Right lobe of liver (tissue), 6 donors: ENCODE data around the gene KMT5C. TPM values are rescaled to one million over a fixed set of nuclear protein-coding genes. Genes with fewer than 3 reads are reported as not detected.

ENCODE experiments used
- ATAC-seq, 4 donors: fragments of 200-7000 bp; cut with Tn5 transposase; one replicate each; pipeline ENCODE4 v1.9.1; 2020; ENCODE audit warnings: mild to moderate bottlenecking in 4 of 4, moderate library complexity in 4 of 4
- DNase-seq, 3 donors: peaks; one replicate each; pipeline ENCODE4 v3.0.0-alpha.2; 2020
- H3K27ac ChIP-seq, 3 donors: fragments of 200-600 bp; one replicate each; pipeline ENCODE4 v1.8.0; 2022
- H3K27me3 ChIP-seq, 2 donors: fragments of 200-600 bp; one replicate each; pipeline ENCODE4 v1.8.0; 2022
- H3K36me3 ChIP-seq, 4 donors: fragments of 200-600 bp; sonication (generic) in 1 of 4; one replicate each; pipeline versions ENCODE4 v1.5.1 to v1.8.0; 2017 to 2022; ENCODE audit warnings: control low read depth in 1 of 4
- H3K4me1 ChIP-seq, 4 donors: fragments of 200-600 bp; sonication (generic) in 1 of 4; one replicate each; pipeline versions ENCODE4 v1.5.1 to v1.8.0; 2017 to 2022; ENCODE audit warnings: control low read depth in 1 of 4
- H3K4me3 ChIP-seq, 3 donors: fragments of 200-600 bp; one replicate each; pipeline ENCODE4 v1.8.0; 2022
- H3K9me3 ChIP-seq, 4 donors: fragments of 200-600 bp; sonication (generic) in 1 of 4; one replicate each; pipeline versions ENCODE4 v1.5.1 to v1.8.0; 2017 to 2022; ENCODE audit warnings: control low read depth in 1 of 4
- CTCF ChIP-seq, 4 donors: fragments of 200-600 bp in 3 of 4; fragments of 450-650 bp in 1 of 4; IDR thresholded peaks; one replicate each; pipeline versions ENCODE4 v1.5.1 to v1.8.0; 2016 to 2022; ENCODE audit warnings: antibody characterized with exemption in 4 of 4, mild to moderate bottlenecking in 2 of 4
- POLR2A ChIP-seq: fragments of 450-650 bp; IDR thresholded peaks from one replicate; pipeline ENCODE4 v1.6.1; 2017; ENCODE audit warnings: antibody characterized with exemption, mild to moderate bottlenecking
- WGBS: methylation state at CpG from one replicate; pipeline ENCODE4 v1.1.6; 2018; ENCODE audit warnings: low coverage, low lambda C conversion rate; ENCODE audit not compliant: insufficient coverage; ENCODE audit errors: missing lambda C conversion rate; 5-methylcytosine and 5-hydroxymethylcytosine counted together
- intact Hi-C, 2 donors: fragments of 100-400 bp; cut with DNase I; formaldehyde crosslinking; loops; one replicate each; pipeline versions ENCODE4 v1.11.2 to v1.14.1; 2022
- total RNA-seq, 6 experiments: library from RNA; depleted of rRNA in 2 of 6; stranded (reverse); fragments of >200 nt in 2 of 6; fragmentation: NEBNext Ultra II Directional in 3 of 6; extraction: Animal tissue kit (Norgen Biotek cat#: 25700) in 3 of 6; gene quantifications; one replicate each; pipeline versions ENCODE4 v1.1.0 to v1.2.4, GENCODE V29; 2016 to 2023
- donor health status: DM: no; HTN: yes; CAD: no.
- donor health status: DM: no; HTN: no; CAD: no.
- donor health status: DM: no; HTN: no; CAD: no.
- donor health status: DM: no; HTN: yes; CAD: no.
- donor health status: DM: no; HTN: yes; CAD: no.

The KMT5C gene
- total RNA-seq, 6 experiments from 2014 or later, result 2.3 to 5.3 (median 3.7) TPM

DNA sequence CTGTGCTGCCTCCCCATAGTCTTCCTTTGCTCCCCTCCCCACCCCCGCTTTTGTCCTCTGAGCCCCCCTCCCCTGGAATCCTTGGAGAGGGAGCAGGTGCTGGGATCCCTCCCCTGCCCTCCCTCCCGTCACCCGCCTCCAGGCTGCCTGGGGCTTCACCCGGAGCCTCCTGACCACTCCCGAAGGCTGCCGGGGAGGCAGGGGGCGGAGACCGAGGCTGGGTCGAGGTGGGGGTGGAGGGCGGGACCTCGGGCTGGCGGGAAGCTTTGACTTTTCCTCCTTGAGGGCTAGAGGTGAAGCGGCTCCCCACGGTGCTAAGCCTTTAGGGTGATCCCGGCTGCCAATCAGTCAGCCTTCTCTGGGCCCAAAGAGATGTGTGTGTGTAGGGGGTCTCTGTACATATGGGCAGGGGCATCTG, 1.5 kb downstream of the KMT5C start:
- peak in 1 of 3 donors; percentile 72 for DNase-seq
- ATAC-seq, result no peak
- Histone ChIP-seq H3K4me1 (peaks cover 0 to 12% (median under 1%) of the 10 kb centered on the region in 4 donors), H3K4me3 (peak overlapping the region in 2 of 3 donors; percentile 5 to 64), H3K9me3 (no peaks in the 10 kb centered on the region), H3K36me3 (no peaks in the 10 kb centered on the region), H3K27me3 (no peaks in the 10 kb centered on the region), H3K27ac (no peak overlapping the region)
- 0% methylated on average over 7 of the region's 15 CpGs for WGBS
- TF ChIP-seq POLR2A (no peak), CTCF (IDR thresholded peaks at IDR 0.05) (no peak)
- intact Hi-C loops, result no loop called here

DNA sequence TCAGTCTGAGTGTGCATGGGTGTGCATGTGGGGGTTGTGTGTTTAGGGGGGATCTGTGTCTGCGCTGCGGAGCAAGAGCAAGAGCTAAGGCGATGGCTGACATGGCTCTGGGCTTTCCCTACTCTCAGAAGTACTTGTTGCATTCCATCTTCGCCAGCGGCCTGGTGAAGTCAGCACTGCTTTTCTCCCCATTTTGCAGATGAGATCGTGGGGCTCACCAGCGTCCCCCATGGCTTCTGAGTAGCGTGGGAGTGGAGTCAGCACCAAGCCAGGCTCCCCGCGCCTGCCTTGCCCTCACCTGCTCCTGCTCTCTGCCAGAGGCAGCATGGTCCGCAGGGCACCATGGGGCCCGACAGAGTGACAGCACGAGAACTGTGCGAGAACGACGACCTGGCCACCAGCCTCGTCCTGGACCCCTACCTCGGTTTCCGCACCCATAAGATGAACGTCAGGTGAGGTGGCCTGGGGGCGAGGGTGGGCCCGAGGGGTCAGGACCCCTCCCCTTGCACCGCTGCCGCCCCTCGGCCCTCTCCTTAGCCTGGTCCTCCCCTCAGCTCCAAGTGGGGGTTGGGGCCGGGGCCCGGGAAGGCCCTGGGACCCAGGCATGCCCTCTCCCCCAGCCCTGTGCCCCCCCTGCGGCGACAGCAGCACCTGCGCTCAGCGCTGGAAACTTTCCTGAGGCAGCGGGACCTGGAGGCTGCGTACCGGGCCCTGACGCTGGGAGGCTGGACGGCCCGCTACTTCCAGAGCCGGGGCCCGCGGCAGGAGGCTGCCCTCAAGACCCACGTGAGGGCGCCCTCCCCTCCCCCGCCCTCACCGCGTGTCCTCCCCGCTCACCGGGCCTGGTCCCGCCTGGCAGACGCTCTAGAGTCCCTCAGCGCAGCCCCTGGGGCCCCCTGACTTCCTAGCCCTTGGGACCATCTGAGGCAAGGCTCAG, 2.2 kb downstream of the KMT5C start:
- no peak for TF ChIP-seq CTCF (IDR thresholded peaks at IDR 0.05)
- TF ChIP-seq POLR2A, result no peak
- Histone ChIP-seq H3K27me3 (no peaks in the 10 kb centered on the region), H3K4me1 (peaks cover 0 to 12% (median under 1%) of the 10 kb centered on the region in 4 donors), H3K4me3 (no peak overlapping the region), H3K36me3 (no peaks in the 10 kb centered on the region), H3K27ac (no peak overlapping the region), H3K9me3 (no peaks in the 10 kb centered on the region)
- 100% methylated on average over 4 of the region's 50 CpGs for WGBS
- peak in 1 of 3 donors; percentile 19 for DNase-seq
- ATAC-seq, result no peak
- intact Hi-C loops, result no loop called here

GRCh38 chr19:55344444-55344843, 4.8 kb downstream of the KMT5C start:
- H3K36me3 ChIP-seq, result no peaks in the 10 kb centered on the region
- H3K27ac ChIP-seq, result no peak overlapping the region
- DNase-seq (peak in 1 of 3 donors; percentile 22), ATAC-seq (no peak)
- H3K9me3 ChIP-seq, result no peaks in the 10 kb centered on the region
- no peak for TF ChIP-seq CTCF (IDR thresholded peaks at IDR 0.05)
- TF ChIP-seq POLR2A, result no peak
- H3K4me3 ChIP-seq, result no peak overlapping the region
- no peaks in the 10 kb centered on the region for H3K27me3 ChIP-seq
- intact Hi-C loops, result no loop called here
- H3K4me1 ChIP-seq, result peaks cover 0 to 7% (median under 1%) of the 10 kb centered on the region in 4 donors
- WGBS, result 83% methylated on average over 3 of the region's 9 CpGs

- intact Hi-C loops, result no loop called here
- H3K36me3 ChIP-seq, result no peaks in the 10 kb centered on the region
- no peak overlapping the region for H3K27ac ChIP-seq
- TF ChIP-seq POLR2A, result no peak
- no peak for TF ChIP-seq CTCF (IDR thresholded peaks at IDR 0.05)
- no peak overlapping the region for H3K4me3 ChIP-seq
- H3K27me3 ChIP-seq, result no peaks in the 10 kb centered on the region
- H3K9me3 ChIP-seq, result no peaks in the 10 kb centered on the region
- H3K4me1 ChIP-seq, result peaks cover 0 to 6% (median under 1%) of the 10 kb centered on the region in 4 donors
- 53% methylated on average over 3 of the region's 22 CpGs for WGBS
- no peak for ATAC-seq
- DNase-seq, result peak in 1 of 3 donors; percentile 11
These were observed 5.6 kb downstream of the KMT5C start for GRCh38 chr19:55345101-55345817.
